Gastrocnemius medialis (tissue), 4 donors: Measurements from ENCODE around the gene TRPV6.

ENCODE experiments used
- POLR2A ChIP-seq, 2 donors: fragments of 450-650 bp; IDR thresholded peaks; one replicate each; pipeline ENCODE4 v1.6.1; 2017; ENCODE audit warnings: antibody characterized with exemption in 2 of 2, mild to moderate bottlenecking in 2 of 2, moderate library complexity in 2 of 2
- TF ChIP-seq, protein P1 (sequence below), 5 experiments: fragments of 450-650 bp in 3 of 5; fragments of 200-600 bp in 2 of 5; sonication (generic) in 2 of 5; IDR thresholded peaks in 4 of 5; conservative IDR thresholded peaks in 1 of 5; 1 replicate in 4 of 5; 2 replicates in 1 of 5; pipeline ENCODE4 v1.5.1; 2016 to 2019; ENCODE audit warnings: antibody characterized with exemption in 5 of 5, mild to moderate bottlenecking in 3 of 5, moderate library complexity in 3 of 5

DNA sequence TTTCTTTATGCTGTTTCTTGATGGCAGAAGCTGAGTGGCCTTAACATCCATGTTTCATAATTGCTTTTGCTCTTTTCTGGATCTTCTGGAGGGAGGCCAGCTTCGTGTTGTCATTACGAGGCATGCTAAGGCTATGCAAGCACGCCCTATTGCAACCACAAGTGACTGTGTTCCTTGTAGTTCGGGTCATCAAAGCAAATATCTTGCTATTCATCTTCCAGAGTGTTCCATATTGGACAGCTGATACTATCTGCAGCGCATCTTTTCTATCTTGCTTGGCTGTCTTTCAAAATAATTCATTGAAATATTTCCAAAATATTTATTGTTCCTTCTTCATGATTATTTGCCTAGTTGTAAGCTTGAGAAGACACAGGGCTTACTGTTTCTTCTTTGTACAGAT, 25.7 kb downstream of the TRPV6 start:
- TF ChIP-seq, protein P1, sequence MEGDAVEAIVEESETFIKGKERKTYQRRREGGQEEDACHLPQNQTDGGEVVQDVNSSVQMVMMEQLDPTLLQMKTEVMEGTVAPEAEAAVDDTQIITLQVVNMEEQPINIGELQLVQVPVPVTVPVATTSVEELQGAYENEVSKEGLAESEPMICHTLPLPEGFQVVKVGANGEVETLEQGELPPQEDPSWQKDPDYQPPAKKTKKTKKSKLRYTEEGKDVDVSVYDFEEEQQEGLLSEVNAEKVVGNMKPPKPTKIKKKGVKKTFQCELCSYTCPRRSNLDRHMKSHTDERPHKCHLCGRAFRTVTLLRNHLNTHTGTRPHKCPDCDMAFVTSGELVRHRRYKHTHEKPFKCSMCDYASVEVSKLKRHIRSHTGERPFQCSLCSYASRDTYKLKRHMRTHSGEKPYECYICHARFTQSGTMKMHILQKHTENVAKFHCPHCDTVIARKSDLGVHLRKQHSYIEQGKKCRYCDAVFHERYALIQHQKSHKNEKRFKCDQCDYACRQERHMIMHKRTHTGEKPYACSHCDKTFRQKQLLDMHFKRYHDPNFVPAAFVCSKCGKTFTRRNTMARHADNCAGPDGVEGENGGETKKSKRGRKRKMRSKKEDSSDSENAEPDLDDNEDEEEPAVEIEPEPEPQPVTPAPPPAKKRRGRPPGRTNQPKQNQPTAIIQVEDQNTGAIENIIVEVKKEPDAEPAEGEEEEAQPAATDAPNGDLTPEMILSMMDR (IDR thresholded peaks at IDR 0.05 in 4 of 5, conservative IDR thresholded peaks at IDR 0.05 in 1 of 5), result no peak
- TF ChIP-seq POLR2A (IDR thresholded peaks at IDR 0.05), result no peak
